ENCODE measurements around the gene KRT4. TPM values are rescaled to one million over a fixed set of nuclear protein-coding genes. Genes with fewer than 3 reads are reported as not detected.

KRT4 gene
- total RNA-seq, 1 experiment from 2014 or later = 5.2 TPM

DNA sequence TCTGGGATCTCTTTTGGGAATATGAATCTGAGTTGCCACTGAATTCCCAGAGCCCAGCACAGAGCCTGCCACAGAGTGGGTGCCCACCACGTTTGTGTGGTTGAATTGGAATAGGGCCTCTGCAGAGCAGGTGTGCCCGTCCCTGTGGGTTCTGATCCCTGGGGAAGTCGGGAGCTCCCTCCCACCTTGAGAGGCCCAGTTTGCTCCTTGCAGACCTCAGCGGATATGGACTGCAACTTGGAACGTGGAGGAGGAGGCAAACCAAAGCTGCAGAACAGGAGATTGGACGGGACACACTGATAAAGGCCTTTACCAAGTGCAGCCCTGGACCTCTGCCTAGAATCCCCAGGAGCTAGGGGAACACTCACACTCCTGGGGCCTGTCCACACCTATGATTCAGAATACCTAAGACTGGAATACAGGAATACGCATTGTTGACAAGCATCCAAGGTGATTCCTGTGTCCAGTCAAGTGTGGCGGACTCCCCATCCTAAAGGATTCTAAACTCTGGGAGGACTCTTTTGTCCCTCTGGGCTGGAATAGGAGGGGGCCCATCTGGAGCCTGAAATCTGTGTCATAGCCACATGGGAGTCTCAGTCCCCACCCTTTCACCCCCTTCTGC lies 39.2 kb downstream of the KRT4 start:
- Mint-ChIP-seq H3K27me3 (ENCODE audit: insufficient read depth, unreplicated experiment) (peaks cover 6% of the 10 kb centered on the region), H3K4me1 (ENCODE audit: low read depth, unreplicated experiment) (no peaks in the 10 kb centered on the region), H3K9me3 (ENCODE audit: unreplicated experiment) (no peaks in the 10 kb centered on the region), H3K27ac (ENCODE audit: unreplicated experiment) (no peak overlapping the region), H3K36me3 (ENCODE audit: insufficient read depth, unreplicated experiment) (no peaks in the 10 kb centered on the region), H3K4me3 (ENCODE audit: unreplicated experiment) (no peak overlapping the region)
- no peaks in the 10 kb centered on the region for H3K4me1 ChIP-seq
- POLR2A ChIA-PET = no interaction called here
- CTCF ChIA-PET = no interaction called here
- TF ChIP-seq, protein P1, sequence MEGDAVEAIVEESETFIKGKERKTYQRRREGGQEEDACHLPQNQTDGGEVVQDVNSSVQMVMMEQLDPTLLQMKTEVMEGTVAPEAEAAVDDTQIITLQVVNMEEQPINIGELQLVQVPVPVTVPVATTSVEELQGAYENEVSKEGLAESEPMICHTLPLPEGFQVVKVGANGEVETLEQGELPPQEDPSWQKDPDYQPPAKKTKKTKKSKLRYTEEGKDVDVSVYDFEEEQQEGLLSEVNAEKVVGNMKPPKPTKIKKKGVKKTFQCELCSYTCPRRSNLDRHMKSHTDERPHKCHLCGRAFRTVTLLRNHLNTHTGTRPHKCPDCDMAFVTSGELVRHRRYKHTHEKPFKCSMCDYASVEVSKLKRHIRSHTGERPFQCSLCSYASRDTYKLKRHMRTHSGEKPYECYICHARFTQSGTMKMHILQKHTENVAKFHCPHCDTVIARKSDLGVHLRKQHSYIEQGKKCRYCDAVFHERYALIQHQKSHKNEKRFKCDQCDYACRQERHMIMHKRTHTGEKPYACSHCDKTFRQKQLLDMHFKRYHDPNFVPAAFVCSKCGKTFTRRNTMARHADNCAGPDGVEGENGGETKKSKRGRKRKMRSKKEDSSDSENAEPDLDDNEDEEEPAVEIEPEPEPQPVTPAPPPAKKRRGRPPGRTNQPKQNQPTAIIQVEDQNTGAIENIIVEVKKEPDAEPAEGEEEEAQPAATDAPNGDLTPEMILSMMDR (IDR thresholded peaks at IDR 0.05; ENCODE audit: insufficient read depth in 1 of 2, low read depth in 1 of 2, low read length in 1 of 2, severe bottlenecking in 1 of 2, unreplicated experiment in 1 of 2) = no peak
- no peaks in the 10 kb centered on the region for H3K27me3 ChIP-seq (replicated peaks; ENCODE audit: control insufficient read depth, insufficient read depth, low read length)
- no peak overlapping the region for H3K4me3 ChIP-seq (ENCODE audit: low read depth, low read length)
- intact Hi-C loops (cut with micrococcal nuclease; ENCODE audit: unreplicated experiment) = no loop called here
- no TSS peak for BruUV-seq (replicated peaks)
- H3K9me3 ChIP-seq = no peaks in the 10 kb centered on the region
- no peak for DNase-seq
- H3K36me3 ChIP-seq (ENCODE audit: control insufficient read depth, insufficient read depth, low read length) = no peaks in the 10 kb centered on the region

DNA sequence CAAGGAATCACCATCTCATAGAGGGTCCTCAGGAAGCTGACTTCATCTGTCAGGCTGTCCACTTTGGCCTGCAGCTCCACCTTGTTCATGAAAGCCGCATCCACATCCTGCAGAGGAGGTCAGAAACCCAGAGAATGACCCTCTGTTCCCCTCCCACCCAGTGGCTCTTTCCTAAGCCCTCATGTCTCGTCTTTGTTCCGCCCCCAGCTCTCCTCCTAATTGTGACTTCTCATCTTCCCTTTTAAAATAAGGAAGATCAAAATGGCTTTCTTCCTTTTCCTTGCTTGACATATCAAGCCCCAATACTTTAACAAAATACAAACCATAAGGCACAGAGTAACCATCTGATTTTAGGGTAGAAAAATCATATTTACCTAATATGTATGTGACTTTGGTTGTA lies 41.1 kb downstream of the KRT4 start:
- no peak for DNase-seq
- TF ChIP-seq, protein P1 (IDR thresholded peaks at IDR 0.05; ENCODE audit: insufficient read depth in 1 of 2, low read depth in 1 of 2, low read length in 1 of 2, severe bottlenecking in 1 of 2, unreplicated experiment in 1 of 2) = no peak
- intact Hi-C loops (cut with micrococcal nuclease; ENCODE audit: unreplicated experiment) = no loop called here
- no peaks in the 10 kb centered on the region for H3K36me3 Mint-ChIP-seq (ENCODE audit: insufficient read depth, unreplicated experiment)
- POLR2A ChIA-PET = no interaction called here
- H3K27ac Mint-ChIP-seq (ENCODE audit: unreplicated experiment) = no peak overlapping the region
- H3K27me3 Mint-ChIP-seq (ENCODE audit: insufficient read depth, unreplicated experiment) = peaks cover 6% of the 10 kb centered on the region
- no TSS peak for BruUV-seq (replicated peaks)
- H3K4me1 Mint-ChIP-seq (ENCODE audit: low read depth, unreplicated experiment) = no peaks in the 10 kb centered on the region
- Histone ChIP-seq H3K4me1 (no peaks in the 10 kb centered on the region), H3K36me3 (ENCODE audit: control insufficient read depth, insufficient read depth, low read length) (no peaks in the 10 kb centered on the region), H3K9me3 (no peaks in the 10 kb centered on the region), H3K27me3 (replicated peaks; ENCODE audit: control insufficient read depth, insufficient read depth, low read length) (no peaks in the 10 kb centered on the region), H3K4me3 (ENCODE audit: low read depth, low read length) (no peak overlapping the region)
- CTCF ChIA-PET = interaction anchor here (0.6 kb wide), 1 partner anchor 918 kb away, joined by 3 read pairs; no protein-coding TSS in a partner anchor
- no peaks in the 10 kb centered on the region for H3K9me3 Mint-ChIP-seq (ENCODE audit: unreplicated experiment)
- no peak overlapping the region for H3K4me3 Mint-ChIP-seq (ENCODE audit: unreplicated experiment)

DNA sequence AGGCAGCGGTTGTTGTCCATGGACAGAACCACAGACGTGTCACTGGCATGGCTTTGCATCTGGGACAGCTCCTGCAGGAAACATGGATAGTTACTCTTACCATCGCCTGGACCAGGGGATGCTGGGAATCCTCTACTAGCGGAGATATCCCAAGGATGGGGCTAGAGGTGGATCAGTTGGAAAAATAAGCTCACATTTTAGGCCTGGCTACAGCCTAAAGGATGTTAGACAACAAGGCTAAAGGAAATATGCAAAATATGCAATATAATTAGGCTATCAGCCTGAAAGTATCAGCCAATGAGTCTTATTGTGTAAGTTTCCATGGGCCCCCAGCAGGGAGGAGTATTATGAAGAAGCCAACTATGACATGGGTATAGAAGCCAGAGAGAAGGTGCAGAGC lies 41.7 kb downstream of the KRT4 start:
- Histone ChIP-seq H3K4me1 (no peaks in the 10 kb centered on the region), H3K36me3 (ENCODE audit: control insufficient read depth, insufficient read depth, low read length) (no peaks in the 10 kb centered on the region), H3K9me3 (no peaks in the 10 kb centered on the region), H3K4me3 (ENCODE audit: low read depth, low read length) (no peak overlapping the region), H3K27me3 (replicated peaks; ENCODE audit: control insufficient read depth, insufficient read depth, low read length) (no peaks in the 10 kb centered on the region)
- DNase-seq = no peak
- TF ChIP-seq, protein P1 (IDR thresholded peaks at IDR 0.05; ENCODE audit: insufficient read depth in 1 of 2, low read depth in 1 of 2, low read length in 1 of 2, severe bottlenecking in 1 of 2, unreplicated experiment in 1 of 2) = no peak
- H3K27ac Mint-ChIP-seq (ENCODE audit: unreplicated experiment) = no peak overlapping the region
- POLR2A ChIA-PET = no interaction called here
- no peaks in the 10 kb centered on the region for H3K36me3 Mint-ChIP-seq (ENCODE audit: insufficient read depth, unreplicated experiment)
- H3K27me3 Mint-ChIP-seq (ENCODE audit: insufficient read depth, unreplicated experiment) = peaks cover 5% of the 10 kb centered on the region
- H3K4me1 Mint-ChIP-seq (ENCODE audit: low read depth, unreplicated experiment) = no peaks in the 10 kb centered on the region
- H3K9me3 Mint-ChIP-seq (ENCODE audit: unreplicated experiment) = no peaks in the 10 kb centered on the region
- H3K4me3 Mint-ChIP-seq (ENCODE audit: unreplicated experiment) = no peak overlapping the region
- intact Hi-C loops (cut with micrococcal nuclease; ENCODE audit: unreplicated experiment) = no loop called here
- no TSS peak for BruUV-seq (replicated peaks)
- CTCF ChIA-PET = no interaction called here
